Gastrocnemius medialis (tissue), 4 donors: ENCODE data around the gene RASA3. TPM values are rescaled to one million over a fixed set of nuclear protein-coding genes. Genes with fewer than 3 reads are reported as not detected.
A peak's percentile ranks its signal among the peaks of the same experiment; 100 is the strongest.
"Not testable (repeated sequence)": the region's sequence is repeated elsewhere in the genome, so short reads cannot be mapped to it uniquely, and the experiment has no call there.

Experiments used
- ATAC-seq, 2 donors: fragments of 150-250 bp; one replicate each; pipeline ENCODE4 v1.9.1; 2016
- DNase-seq, 2 donors: peaks; one replicate each; pipeline ENCODE4 v3.0.0-alpha.2; 2019
- H3K27ac ChIP-seq, 4 donors: fragments of 200-600 bp; sonication (generic); 1 replicate in 1 of 4; 2 replicates in 3 of 4; pipeline ENCODE4 v1.5.1; 2016 to 2018; ENCODE audit warnings: mild to moderate bottlenecking in 2 of 4, moderate library complexity in 1 of 4
- H3K27me3 ChIP-seq, 3 donors: fragments of 200-600 bp; sonication (generic) in 2 of 3; 1 replicate in 1 of 3; 2 replicates in 2 of 3; pipeline versions ENCODE4 v1.5.1 to v1.6.0; 2016 to 2019; ENCODE audit warnings: mild to moderate bottlenecking in 1 of 3, moderate library complexity in 1 of 3
- H3K36me3 ChIP-seq, 2 donors: fragments of 200-600 bp; sonication (generic) in 1 of 2; one replicate each; pipeline ENCODE4 v1.5.1; 2017 to 2018
- H3K4me1 ChIP-seq, 2 donors: fragments of 200-600 bp; sonication (generic) in 1 of 2; one replicate each; pipeline ENCODE4 v1.5.1; 2016 to 2017; ENCODE audit warnings: mild to moderate bottlenecking in 2 of 2
- H3K4me3 ChIP-seq, 4 donors: fragments of 200-600 bp; sonication (generic) in 3 of 4; 1 replicate in 1 of 4; 2 replicates in 3 of 4; pipeline ENCODE4 v1.5.1; 2016 to 2019; ENCODE audit warnings: mild to moderate bottlenecking in 2 of 4
- H3K9me3 ChIP-seq, 3 donors: fragments of 200-600 bp; sonication (generic) in 2 of 3; 1 replicate in 1 of 3; 2 replicates in 2 of 3; pipeline ENCODE4 v1.5.1; 2016 to 2019
- POLR2A ChIP-seq, 2 donors: fragments of 450-650 bp; IDR thresholded peaks; one replicate each; pipeline ENCODE4 v1.6.1; 2017; ENCODE audit warnings: antibody characterized with exemption in 2 of 2, mild to moderate bottlenecking in 2 of 2, moderate library complexity in 2 of 2
- in situ Hi-C, 4 donors: fragments of 200-750 bp; cut with MboI; loops; one replicate each; pipeline versions ENCODE4 v1.15.0 to v1.8.0; 2017; ENCODE audit warnings: low sequenced_read_pairs in 4 of 4
- intact Hi-C: fragments of 100-400 bp; cut with DNase I; formaldehyde crosslinking; loops from one replicate; pipeline ENCODE4 v1.15.1; 2023; ENCODE audit warnings: low total_unique reads
- total RNA-seq, 4 donors: library from RNA; depleted of rRNA; stranded (reverse); fragments of >200 nt; gene quantifications; one replicate each; pipeline versions ENCODE4 v1.1.0 to v1.2.3, GENCODE V29; 2016
- TF ChIP-seq, protein P1 (sequence below), 5 experiments: fragments of 450-650 bp in 3 of 5; fragments of 200-600 bp in 2 of 5; sonication (generic) in 2 of 5; IDR thresholded peaks in 4 of 5; conservative IDR thresholded peaks in 1 of 5; 1 replicate in 4 of 5; 2 replicates in 1 of 5; pipeline ENCODE4 v1.5.1; 2016 to 2019; ENCODE audit warnings: antibody characterized with exemption in 5 of 5, mild to moderate bottlenecking in 3 of 5, moderate library complexity in 3 of 5

The RASA3 gene
- total RNA-seq, 4 donors from 2014 or later, result 3.4 to 22.2 (median 10.8) TPM

GRCh38 chr13:114076329-114077090 is 55.9 kb downstream of the RASA3 start:
- Histone ChIP-seq H3K27me3 (no peaks in the 10 kb centered on the region), H3K4me1 (peaks cover 7 to 11% of the 10 kb centered on the region in 2 donors), H3K27ac (no peak overlapping the region), H3K9me3 (no peaks in the 10 kb centered on the region), H3K36me3 (no peaks in the 10 kb centered on the region), H3K4me3 (no peak overlapping the region)
- in situ Hi-C loops (no loop called here), intact Hi-C loops (no loop called here)
- peak in 1 of 2 donors; percentile 6 for DNase-seq
- no peak for ATAC-seq
- TF ChIP-seq, protein P1, sequence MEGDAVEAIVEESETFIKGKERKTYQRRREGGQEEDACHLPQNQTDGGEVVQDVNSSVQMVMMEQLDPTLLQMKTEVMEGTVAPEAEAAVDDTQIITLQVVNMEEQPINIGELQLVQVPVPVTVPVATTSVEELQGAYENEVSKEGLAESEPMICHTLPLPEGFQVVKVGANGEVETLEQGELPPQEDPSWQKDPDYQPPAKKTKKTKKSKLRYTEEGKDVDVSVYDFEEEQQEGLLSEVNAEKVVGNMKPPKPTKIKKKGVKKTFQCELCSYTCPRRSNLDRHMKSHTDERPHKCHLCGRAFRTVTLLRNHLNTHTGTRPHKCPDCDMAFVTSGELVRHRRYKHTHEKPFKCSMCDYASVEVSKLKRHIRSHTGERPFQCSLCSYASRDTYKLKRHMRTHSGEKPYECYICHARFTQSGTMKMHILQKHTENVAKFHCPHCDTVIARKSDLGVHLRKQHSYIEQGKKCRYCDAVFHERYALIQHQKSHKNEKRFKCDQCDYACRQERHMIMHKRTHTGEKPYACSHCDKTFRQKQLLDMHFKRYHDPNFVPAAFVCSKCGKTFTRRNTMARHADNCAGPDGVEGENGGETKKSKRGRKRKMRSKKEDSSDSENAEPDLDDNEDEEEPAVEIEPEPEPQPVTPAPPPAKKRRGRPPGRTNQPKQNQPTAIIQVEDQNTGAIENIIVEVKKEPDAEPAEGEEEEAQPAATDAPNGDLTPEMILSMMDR (IDR thresholded peaks at IDR 0.05 in 4 of 5, conservative IDR thresholded peaks at IDR 0.05 in 1 of 5), result no peak
- TF ChIP-seq POLR2A (IDR thresholded peaks at IDR 0.05), result no peak

DNA sequence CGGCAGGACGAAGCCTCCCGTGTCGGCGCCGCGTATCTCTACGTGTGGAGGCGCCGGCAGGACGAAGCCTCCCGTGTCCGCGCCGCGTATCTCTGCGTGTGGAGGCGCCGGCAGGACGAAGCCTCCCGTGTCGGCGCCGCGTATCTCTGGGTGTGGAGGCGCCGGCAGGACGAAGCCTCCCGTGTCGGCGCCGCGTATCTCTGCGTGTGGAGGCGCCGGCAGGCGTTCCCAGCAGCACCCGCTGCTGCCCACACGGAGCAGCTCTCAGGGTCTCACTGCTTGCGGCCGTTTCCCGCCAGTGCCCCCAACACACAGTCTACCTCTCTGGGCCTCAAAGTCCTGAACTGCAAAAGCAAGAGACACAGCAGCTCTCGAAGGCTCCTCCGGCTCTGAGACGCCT is 56.6 kb downstream of the RASA3 start:
- in situ Hi-C loops, H3K9me3 ChIP-seq, H3K4me3 ChIP-seq, intact Hi-C loops, H3K36me3 ChIP-seq, ATAC-seq, H3K27ac ChIP-seq, H3K27me3 ChIP-seq: not testable (repeated sequence)
- DNase-seq, result peak in 1 of 2 donors; percentile 6
- H3K4me1 ChIP-seq, result peaks cover 7 to 11% of the 10 kb centered on the region in 2 donors

DNA sequence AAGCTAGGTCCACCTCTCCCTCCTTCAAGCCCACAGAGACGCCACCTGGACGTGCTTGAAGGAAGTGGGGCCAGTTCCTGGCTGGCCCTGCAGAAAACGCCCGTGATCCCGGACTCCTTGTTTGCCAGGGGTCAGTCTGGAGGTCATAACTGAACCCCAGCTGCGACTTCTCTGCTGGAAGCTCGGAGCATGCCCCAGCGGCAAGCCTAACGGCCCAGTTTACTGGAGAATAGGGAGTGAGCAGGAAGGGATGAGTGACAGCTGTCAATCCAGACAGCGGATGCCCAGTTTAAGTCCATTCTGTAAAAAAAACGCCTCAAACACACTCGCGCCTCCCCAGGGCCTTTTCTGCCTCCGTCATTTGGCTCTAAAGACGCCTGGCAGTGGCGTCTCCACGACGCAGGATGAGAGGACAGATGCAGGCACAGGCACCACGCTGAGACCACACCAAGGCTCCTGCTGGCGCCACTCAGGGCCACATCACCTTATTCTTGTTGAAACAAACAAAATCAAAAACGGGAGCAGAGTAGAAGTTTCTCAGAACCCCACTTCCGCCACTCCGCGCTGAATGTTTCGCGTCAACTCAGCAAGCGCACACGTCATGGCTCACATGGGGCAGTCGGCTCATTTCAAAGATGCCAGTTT is 57.6 kb downstream of the RASA3 start:
- in situ Hi-C loops (no loop called here), intact Hi-C loops (no loop called here)
- Histone ChIP-seq H3K9me3 (no peaks in the 10 kb centered on the region), H3K27ac (no peak overlapping the region), H3K27me3 (no peaks in the 10 kb centered on the region), H3K4me1 (peaks cover 7% of the 10 kb centered on the region in 2 donors), H3K4me3 (no peak overlapping the region), H3K36me3 (no peaks in the 10 kb centered on the region)
- no peak for ATAC-seq
- TF ChIP-seq, protein P1 (IDR thresholded peaks at IDR 0.05 in 4 of 5, conservative IDR thresholded peaks at IDR 0.05 in 1 of 5), result no peak
- no peak for TF ChIP-seq POLR2A (IDR thresholded peaks at IDR 0.05)
- peak in 1 of 2 donors; percentile 4 for DNase-seq

DNA sequence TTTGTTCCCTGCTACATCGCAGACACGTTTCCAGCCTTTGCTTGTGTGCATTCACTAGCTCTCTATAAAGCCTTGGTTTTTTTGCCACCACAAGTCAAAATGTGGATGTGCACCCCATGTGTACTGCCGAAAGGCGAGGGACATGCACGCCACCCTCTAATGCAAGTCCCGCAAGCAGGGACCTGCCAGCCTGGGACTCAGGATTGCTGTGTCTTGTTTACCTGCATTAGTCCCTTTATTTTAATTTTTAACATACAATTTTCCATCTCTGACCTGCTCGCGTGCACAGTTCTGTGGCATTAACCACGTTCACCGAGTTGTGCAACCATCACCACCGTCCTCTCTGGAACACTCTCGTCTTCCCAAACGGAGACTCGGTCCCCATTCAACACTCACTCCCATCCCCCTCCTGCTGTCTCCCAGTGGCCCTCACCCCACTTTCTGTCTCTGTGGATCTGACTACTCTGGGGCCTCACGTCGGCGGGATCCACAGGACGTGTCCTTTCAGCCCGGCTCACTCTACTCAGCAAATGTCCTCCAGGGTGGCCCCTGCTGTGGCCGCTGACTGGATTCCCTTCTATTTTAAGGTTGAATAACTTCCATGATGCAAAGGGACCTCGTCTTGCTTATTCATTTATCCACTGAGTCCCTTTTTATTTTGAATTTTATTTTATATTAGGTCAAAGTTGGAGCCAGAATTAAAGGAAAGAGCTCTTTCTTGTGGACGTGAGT is 58.4 kb downstream of the RASA3 start:
- H3K27me3 ChIP-seq, result no peaks in the 10 kb centered on the region
- H3K9me3 ChIP-seq, result no peaks in the 10 kb centered on the region
- intact Hi-C loops (no loop called here), in situ Hi-C loops (no loop called here)
- DNase-seq (peak in 1 of 2 donors; percentile 9), ATAC-seq (no peak)
- peaks cover 7 to 8% of the 10 kb centered on the region in 2 donors for H3K4me1 ChIP-seq
- H3K36me3 ChIP-seq, result no peaks in the 10 kb centered on the region
- TF ChIP-seq POLR2A (IDR thresholded peaks at IDR 0.05), result no peak
- TF ChIP-seq, protein P1 (IDR thresholded peaks at IDR 0.05 in 4 of 5, conservative IDR thresholded peaks at IDR 0.05 in 1 of 5), result no peak
- H3K27ac ChIP-seq, result no peak overlapping the region
- no peak overlapping the region for H3K4me3 ChIP-seq

DNA sequence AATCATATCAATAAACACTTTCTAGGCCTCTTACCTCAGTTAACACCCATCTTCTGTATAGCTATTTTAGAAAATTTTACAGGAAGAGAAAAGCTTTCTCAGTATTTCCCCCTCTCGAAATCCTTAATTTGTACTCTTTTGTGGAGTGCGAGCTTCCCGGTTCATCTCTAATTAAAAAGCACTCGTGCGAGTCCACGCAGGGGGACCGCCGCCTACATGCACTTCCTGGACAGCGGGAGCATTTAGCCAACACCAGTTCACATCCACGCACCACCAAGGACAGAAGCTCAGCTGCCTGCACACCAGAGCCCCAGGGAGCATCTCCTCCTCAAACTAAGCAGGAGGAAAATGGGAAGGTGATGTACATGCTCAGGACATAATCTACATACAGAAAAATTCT is 60.0 kb downstream of the RASA3 start:
- in situ Hi-C loops, result no loop called here
- TF ChIP-seq, protein P1 (IDR thresholded peaks at IDR 0.05 in 4 of 5, conservative IDR thresholded peaks at IDR 0.05 in 1 of 5), result no peak
- no peak for TF ChIP-seq POLR2A (IDR thresholded peaks at IDR 0.05)
- Histone ChIP-seq H3K4me1 (peaks cover 7 to 10% of the 10 kb centered on the region in 2 donors), H3K36me3 (no peaks in the 10 kb centered on the region), H3K4me3 (no peak overlapping the region), H3K27ac (no peak overlapping the region), H3K9me3 (no peaks in the 10 kb centered on the region), H3K27me3 (no peaks in the 10 kb centered on the region)
- intact Hi-C loops, result no loop called here
- no peak for ATAC-seq
- no peak for DNase-seq
